Measurements from ENCODE around the gene UBE2H.

The UBE2H gene

DNA sequence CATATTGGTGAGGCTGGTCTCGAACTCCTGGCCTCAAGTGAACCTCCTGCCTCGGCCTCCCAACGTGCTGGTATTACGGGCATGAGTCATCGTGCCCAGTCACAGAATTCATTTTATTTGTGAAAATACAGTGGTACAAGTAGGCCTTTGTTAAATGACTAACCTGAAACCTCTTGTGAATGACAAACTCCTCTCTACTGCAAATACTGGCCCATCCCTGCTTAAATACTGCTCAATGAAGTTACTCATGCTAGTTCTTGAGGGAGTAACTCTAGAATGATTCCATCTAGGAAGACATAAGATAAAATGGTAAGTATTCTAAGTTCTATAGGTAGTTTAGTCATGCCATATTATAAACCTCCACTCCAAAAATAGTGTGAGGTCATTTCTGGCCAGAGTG is 80.7 kb downstream of the UBE2H start:
- DNase-seq (ENCODE audit: low read depth in 1 of 2, low spot score in 1 of 2) = no peak
- Histone ChIP-seq H3K4me3 (replicated peaks; ENCODE audit: insufficient read depth, low read length) (no peak overlapping the region), H3K27me3 (ENCODE audit: insufficient read depth, poor library complexity, severe bottlenecking) (no peaks in the 10 kb centered on the region), H3K27ac (replicated peaks) (no peak overlapping the region)
- TF ChIP-seq, protein P1, sequence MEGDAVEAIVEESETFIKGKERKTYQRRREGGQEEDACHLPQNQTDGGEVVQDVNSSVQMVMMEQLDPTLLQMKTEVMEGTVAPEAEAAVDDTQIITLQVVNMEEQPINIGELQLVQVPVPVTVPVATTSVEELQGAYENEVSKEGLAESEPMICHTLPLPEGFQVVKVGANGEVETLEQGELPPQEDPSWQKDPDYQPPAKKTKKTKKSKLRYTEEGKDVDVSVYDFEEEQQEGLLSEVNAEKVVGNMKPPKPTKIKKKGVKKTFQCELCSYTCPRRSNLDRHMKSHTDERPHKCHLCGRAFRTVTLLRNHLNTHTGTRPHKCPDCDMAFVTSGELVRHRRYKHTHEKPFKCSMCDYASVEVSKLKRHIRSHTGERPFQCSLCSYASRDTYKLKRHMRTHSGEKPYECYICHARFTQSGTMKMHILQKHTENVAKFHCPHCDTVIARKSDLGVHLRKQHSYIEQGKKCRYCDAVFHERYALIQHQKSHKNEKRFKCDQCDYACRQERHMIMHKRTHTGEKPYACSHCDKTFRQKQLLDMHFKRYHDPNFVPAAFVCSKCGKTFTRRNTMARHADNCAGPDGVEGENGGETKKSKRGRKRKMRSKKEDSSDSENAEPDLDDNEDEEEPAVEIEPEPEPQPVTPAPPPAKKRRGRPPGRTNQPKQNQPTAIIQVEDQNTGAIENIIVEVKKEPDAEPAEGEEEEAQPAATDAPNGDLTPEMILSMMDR (IDR thresholded peaks at IDR 0.05; ENCODE audit: insufficient read depth, low read length) = no peak
- TF ChIP-seq GABPA (IDR thresholded peaks at IDR 0.05; ENCODE audit: low read depth) (no peak), POLR2AphosphoS5 (IDR thresholded peaks at IDR 0.05; ENCODE audit: low read depth) (no peak), SPI1 (IDR thresholded peaks at IDR 0.05; ENCODE audit: borderline replicate concordance, low read depth) (no peak)
- TF ChIP-seq, protein P2, sequence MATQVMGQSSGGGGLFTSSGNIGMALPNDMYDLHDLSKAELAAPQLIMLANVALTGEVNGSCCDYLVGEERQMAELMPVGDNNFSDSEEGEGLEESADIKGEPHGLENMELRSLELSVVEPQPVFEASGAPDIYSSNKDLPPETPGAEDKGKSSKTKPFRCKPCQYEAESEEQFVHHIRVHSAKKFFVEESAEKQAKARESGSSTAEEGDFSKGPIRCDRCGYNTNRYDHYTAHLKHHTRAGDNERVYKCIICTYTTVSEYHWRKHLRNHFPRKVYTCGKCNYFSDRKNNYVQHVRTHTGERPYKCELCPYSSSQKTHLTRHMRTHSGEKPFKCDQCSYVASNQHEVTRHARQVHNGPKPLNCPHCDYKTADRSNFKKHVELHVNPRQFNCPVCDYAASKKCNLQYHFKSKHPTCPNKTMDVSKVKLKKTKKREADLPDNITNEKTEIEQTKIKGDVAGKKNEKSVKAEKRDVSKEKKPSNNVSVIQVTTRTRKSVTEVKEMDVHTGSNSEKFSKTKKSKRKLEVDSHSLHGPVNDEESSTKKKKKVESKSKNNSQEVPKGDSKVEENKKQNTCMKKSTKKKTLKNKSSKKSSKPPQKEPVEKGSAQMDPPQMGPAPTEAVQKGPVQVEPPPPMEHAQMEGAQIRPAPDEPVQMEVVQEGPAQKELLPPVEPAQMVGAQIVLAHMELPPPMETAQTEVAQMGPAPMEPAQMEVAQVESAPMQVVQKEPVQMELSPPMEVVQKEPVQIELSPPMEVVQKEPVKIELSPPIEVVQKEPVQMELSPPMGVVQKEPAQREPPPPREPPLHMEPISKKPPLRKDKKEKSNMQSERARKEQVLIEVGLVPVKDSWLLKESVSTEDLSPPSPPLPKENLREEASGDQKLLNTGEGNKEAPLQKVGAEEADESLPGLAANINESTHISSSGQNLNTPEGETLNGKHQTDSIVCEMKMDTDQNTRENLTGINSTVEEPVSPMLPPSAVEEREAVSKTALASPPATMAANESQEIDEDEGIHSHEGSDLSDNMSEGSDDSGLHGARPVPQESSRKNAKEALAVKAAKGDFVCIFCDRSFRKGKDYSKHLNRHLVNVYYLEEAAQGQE (IDR thresholded peaks at IDR 0.05; ENCODE audit: insufficient replicate concordance, low read depth) = no peak

DNA sequence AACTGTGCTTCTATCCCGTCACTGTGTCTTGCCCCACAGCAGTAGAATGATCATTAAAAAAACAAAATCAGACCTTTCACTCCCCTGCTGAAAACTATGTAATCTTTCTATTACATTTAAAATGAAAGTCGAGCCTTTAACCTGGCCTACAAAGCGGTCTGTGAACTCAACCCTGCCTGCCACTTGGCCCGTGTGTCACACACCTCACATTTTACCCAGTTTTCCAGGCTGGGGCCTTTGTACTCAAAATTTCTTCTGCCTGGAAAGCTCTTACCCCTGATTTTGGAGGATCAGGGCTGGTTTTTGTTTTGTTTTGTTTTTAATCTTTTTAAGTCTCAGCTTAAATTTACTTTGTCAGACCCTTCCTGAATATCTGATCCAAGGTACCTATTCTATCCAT is 82.1 kb downstream of the UBE2H start:
- DNase-seq (ENCODE audit: low read depth in 1 of 2, low spot score in 1 of 2) = no peak
- no peak overlapping the region for H3K27ac ChIP-seq (replicated peaks)
- TF ChIP-seq, protein P1 (IDR thresholded peaks at IDR 0.05; ENCODE audit: insufficient read depth, low read length) = no peak
- TF ChIP-seq SPI1 (IDR thresholded peaks at IDR 0.05; ENCODE audit: borderline replicate concordance, low read depth) (no peak), POLR2AphosphoS5 (IDR thresholded peaks at IDR 0.05; ENCODE audit: low read depth) (no peak), GABPA (IDR thresholded peaks at IDR 0.05; ENCODE audit: low read depth) (no peak)
- TF ChIP-seq, protein P2 (IDR thresholded peaks at IDR 0.05; ENCODE audit: insufficient replicate concordance, low read depth) = no peak
- H3K27me3 ChIP-seq (ENCODE audit: insufficient read depth, poor library complexity, severe bottlenecking) = no peaks in the 10 kb centered on the region
- H3K4me3 ChIP-seq (replicated peaks; ENCODE audit: insufficient read depth, low read length) = no peak overlapping the region

DNA sequence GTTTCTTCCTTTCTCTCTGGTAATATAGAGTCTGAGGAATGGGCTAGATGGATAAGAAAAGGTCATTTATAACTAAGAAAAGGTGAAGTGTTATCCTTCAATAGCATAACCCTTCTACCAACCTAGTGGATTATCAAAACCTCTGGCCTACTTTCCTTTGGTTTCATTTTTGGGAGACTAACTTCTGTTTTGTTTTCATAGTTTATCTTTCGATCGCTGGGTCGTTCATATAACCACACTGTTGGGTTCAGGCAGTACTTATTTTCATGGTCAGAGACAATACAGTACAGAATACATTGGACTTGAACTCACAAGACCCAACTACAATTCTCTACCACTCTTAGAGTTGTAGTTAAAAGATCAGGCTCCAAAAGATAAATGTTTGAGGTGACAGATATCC is 86.5 kb downstream of the UBE2H start:
- TF ChIP-seq, protein P1 (IDR thresholded peaks at IDR 0.05; ENCODE audit: insufficient read depth, low read length) = no peak
- TF ChIP-seq SPI1 (IDR thresholded peaks at IDR 0.05; ENCODE audit: borderline replicate concordance, low read depth) = no peak
- no peak for TF ChIP-seq GABPA (IDR thresholded peaks at IDR 0.05; ENCODE audit: low read depth)
- no peak for TF ChIP-seq POLR2AphosphoS5 (IDR thresholded peaks at IDR 0.05; ENCODE audit: low read depth)
- TF ChIP-seq, protein P2 (IDR thresholded peaks at IDR 0.05; ENCODE audit: insufficient replicate concordance, low read depth) = no peak
- DNase-seq (ENCODE audit: low read depth in 1 of 2, low spot score in 1 of 2) = no peak
- Histone ChIP-seq H3K27ac (replicated peaks) (no peak overlapping the region), H3K27me3 (ENCODE audit: insufficient read depth, poor library complexity, severe bottlenecking) (no peaks in the 10 kb centered on the region), H3K4me3 (replicated peaks; ENCODE audit: insufficient read depth, low read length) (no peak overlapping the region)
